COLO668 (cell line): ENCODE data around the gene PCDH12.
A peak's percentile ranks its signal among the peaks of the same experiment; 100 is the strongest.
"Not testable (repeated sequence)": the region's sequence is repeated elsewhere in the genome, so short reads cannot be mapped to it uniquely, and the experiment has no call there.

Source experiments
- DNase-seq: peaks from one replicate; lab custom pipeline; 2025; ENCODE audit not compliant: unreplicated experiment; lab: John Stamatoyannopoulos, UW

Gene PCDH12

DNA sequence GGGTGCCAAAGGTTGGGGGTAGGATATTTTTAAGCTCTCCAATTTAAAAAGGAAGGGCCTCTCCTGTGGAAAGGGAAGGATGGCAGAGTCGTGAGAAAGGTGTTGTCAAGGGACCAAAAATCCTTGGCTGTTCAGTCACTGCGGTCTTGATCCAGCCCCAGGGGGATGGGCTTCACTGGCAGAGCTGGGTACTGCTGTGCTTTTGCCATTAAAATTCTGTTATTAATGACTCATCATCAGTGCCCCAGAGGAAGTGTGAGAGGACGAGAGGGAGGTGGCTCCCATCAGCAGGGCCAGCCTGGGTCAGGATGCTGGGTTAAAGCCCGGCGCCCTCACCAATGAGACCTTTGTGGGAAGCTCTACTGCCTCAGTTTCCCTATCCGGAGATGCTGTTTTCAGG, 16.7 kb downstream of the PCDH12 start:
- DNase-seq, result no peak

DNA sequence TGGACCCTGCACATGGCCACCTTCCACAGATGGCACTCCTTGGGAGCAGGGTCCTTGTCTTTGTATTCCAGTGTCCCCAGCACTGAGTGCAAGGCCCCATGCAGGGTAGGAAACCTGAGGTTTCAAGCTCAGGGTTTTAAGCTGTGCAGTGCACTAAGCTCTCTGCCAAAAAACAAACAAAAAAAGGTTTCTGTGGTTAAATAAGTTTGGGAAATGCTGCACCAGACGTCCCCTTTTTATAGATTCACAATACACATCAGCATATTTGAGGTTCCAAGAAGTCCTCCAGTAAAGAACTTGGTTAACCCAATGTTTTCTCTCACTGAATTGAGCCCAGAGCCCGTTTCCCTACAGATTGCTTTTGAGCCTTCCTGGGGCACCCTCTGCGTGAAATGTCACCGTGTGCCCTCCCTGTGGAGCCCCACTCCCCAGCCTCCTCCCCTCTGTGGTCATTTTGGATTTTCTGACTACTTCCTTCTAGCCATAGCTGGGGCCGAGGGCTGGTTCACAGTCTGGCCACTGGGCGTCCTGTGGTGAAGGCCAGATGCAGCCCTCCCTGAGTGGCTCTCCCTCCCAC, 17.2 kb downstream of the PCDH12 start:
- DNase-seq, result no peak

DNA sequence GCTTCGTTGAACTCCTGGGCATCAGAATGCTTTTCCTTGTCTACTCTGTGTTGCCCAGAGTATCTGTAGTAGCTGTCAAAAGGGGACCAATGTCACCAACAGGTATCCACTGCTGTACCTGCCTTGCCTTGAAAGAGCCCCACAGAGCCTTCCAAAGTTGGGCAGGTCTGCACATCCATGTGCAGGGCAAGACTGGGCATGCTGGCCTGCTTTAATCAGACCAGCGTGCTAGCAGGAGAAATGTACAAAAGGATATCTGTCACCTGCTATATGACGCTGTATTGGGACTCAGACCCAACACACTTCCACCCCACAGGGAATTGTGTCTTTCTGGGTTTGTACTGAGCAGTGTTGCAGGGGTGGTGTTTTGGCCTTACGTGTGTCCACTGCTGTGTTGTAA, 22.5 kb downstream of the PCDH12 start:
- DNase-seq, result peak; percentile 1

DNA sequence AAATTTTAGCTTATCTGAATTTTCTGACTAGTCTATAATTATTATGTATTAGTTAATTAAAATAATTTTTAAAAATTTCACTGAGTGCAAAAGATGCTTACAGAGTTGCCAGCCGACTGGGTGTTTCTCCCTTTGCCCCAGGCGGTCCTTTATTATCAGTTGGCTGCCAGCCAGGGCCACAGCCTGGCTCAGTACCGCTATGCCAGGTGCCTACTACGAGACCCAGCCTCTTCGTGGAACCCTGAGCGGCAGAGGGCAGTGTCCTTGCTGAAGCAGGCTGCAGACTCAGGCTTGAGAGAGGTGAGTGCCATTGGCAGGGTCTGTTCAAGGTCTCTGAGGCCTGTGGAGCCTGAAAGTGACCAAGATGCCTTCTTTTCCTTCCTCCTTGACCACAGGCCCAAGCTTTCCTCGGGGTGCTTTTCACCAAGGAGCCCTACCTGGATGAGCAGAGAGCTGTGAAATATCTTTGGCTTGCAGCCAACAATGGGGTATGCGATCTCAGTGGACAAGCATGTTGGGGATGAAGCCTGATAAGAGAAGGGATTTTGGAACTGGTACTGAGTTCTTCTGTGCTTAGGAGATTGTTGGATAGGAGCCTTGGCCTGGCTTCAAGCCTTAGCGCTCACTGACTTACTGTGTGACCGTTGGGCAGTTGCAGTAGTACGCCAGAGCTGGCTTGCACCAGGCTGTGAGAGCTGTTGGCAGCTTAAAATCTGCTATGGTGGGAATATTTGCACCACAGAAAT, 23.7 kb downstream of the PCDH12 start:
- DNase-seq, result peak; percentile 85

DNA sequence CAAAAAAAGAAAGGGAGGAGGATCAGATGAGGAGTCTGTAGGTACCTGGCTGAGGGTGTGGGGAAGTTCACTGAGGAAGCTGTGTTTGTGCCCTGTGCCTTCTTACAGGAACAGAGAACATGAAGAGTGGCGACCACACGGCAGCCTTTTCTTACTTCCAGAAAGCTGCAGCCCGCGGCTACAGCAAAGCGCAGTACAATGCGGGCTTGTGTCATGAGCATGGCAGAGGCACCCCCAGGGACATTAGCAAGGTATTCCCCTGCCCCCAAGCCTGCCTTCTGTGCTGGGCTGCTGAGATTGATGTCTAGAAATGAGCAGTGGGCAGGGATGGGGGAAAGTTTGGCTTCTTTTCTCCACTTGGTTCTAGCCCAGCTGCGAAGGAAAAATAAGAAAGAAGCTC, 24.9 kb downstream of the PCDH12 start:
- no peak for DNase-seq

DNA sequence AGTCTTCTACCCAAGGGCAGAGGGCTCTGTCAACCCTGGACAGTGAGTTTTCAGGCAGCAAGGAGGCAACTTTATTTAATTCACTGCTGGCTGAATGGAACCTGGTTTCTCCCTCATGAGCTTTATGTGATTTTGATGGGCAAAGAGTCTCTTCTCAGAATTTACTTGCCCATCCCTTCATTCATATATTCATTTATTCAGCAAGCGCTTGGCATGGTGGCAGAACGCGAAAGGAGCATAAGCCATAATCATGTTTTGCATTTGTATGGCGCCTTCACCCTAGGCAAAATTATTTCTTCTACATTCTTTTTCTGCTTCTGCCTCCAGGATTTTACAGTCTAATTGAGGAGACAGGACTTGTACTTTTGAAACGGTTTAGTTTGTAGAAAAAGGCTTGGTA, 26.3 kb downstream of the PCDH12 start:
- no peak for DNase-seq

DNA sequence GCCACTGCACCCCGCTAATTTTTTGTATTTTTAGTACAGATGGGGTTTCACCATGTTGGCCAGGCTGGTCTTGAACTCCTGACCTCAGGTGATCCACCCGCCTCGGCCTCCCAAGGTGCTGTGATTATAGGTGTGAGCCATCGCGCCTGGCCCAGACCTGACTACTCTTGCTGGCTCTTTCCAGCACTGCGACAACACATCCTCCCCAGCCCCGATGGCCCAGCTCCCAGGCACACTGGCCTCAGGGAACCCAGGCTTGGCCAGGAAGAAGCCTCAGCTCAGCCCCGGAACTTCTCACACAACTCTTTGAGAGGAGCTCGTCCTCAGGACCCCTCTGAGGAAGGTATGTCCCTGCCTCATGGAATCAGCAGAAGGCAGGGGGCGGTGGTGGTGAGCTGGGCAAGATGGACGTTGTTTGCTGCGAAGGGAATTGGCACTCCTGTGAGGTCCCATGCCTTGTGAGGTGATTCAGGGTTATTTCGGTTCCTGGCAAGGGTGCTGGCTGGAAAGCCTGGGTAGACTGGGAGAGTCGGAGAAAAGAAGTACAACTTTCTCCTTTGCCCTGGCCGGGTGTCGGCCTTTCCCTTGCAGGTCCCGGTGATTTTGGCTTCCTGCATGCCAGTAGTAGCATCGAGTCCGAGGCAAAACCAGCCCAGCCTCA, 28.5 kb downstream of the PCDH12 start:
- no peak for DNase-seq

DNA sequence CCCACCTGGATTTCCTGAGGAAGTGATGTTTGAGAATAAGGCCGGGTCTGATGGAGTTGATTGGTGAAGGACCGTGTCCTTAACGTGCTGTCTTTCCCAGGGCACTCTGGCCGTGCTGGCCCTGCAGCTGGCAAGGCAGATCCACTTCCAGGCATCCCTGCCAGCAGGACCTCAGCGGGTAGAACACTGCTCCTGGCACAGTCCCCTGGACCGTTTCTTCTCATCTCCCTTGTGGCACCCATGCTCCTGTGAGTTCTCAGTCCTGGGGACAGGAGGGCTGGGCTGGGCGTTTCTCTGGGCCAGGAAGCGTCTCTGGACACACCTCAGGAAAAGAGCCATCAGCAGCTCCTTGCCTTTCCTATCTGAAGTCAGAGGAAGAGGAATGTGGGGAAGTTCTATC, 30.0 kb downstream of the PCDH12 start:
- no peak for DNase-seq

DNA sequence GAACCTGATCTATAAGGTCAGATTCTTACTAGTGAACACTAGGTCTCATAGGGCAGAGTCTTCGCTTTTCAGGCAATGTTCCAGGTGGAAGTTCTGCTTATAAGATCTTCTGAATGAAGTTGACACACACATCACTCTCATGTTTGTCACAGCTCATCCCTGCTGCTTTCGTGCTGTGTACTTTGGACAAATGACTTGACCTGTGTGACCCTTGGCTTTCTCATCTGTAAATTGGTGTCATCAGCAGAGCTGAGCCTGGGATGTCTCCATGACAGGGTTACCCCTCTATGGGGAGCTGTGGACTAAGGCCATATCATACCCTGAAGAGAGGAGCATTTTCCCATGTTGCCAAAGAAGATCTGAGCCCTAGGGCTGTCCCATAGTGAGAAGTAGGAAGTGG, 31.6 kb downstream of the PCDH12 start:
- no peak for DNase-seq

DNA sequence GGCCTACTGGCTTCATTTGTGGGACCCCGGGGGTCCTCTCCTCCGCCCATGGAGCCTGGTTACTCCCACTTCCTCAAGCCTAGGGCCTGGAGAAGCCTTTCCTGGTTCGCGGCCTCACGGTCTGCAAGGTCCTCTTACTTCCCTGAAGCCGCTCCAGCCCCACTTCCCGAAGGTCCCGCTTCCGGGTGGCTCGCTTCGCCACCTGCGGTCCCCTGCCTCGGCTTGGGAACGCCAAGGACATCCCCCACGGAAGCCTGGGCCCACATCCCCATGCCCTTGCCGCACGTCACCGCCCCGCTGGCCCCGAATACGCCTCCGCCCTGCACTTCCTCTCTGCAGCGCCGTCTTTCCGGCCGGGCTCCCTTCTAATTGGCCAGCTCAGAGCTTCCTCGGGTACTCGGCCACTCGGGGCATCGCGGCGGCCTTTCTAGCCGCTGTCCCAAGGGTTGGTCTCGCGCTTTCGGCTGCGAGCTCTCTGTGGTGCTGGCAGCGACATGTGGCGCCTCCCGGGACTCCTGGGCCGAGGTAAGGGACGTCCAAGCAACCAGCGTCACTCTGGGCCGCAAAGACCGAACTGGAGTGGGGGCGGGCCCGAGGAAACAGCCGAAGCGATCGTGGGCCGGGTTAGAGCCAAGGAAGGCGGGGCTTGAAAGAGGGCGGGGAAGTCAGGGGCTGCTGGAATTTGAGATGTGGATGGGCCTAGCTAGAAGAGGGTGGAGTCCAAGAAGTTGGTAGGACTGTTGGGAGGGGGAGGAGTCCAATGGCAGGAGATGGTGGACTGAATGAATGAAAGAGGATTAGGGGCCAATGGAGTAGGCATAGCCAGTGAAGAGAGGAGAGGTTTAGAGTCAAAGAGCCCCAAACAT, 34.3 kb downstream of the PCDH12 start, which contains the start of gene DELE1:
Gene DELE1 (plus strand): TSS at position 424 of the 866 bp plus-strand sequence. CDS start 71 bp downstream, at position 495.
- DNase-seq, result peak; percentile 90

DNA sequence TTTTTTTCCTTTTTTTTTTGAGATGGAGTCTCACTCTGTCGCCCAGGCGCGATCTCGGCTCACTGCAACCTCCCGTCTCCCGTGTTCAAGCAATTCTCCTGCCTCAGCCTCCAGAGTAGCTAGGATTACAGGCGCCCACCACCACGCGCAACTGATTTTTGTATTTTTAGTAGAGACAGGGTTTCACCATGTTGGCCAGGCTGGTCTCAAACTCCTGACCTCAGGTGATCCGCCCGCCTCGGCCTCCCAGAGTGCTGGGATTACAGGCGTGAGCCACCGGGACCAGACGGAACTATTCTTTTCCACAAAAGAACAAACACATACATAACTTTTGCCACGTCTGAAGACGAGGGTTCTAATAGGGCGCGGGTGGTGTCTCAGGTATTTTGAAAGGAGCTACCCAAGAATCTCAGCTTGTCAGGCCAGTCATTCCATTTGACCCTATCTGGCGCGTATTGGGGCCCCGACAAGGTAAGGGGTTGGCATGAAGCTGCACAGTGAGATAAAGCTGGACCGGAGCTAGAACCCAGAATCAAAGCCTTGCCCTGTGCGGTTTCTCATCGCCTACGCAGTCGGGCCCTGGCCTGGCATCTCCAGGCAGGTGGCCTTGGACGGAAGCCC, 35.1 kb downstream of the PCDH12 start:
- not testable (repeated sequence) for DNase-seq

DNA sequence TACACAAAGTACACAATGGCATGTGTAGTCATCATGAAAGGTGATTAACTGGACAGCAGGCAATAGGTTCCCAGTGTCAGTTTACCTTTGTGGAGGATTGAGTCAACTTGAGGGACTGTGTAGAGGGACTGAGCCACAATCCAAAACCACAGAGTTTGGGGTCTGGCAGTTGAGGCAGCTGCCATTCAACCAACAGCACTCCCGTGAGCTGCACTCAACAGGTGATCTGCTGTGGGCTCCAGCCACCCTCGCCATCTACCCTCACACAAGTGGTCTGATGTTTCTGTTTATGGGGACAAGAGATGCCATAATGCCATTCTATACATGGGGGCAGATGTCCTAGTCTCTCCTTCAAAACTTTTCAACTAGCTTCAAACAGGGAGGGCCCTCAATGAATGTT, 37.2 kb downstream of the PCDH12 start:
- DNase-seq, result no peak

DNA sequence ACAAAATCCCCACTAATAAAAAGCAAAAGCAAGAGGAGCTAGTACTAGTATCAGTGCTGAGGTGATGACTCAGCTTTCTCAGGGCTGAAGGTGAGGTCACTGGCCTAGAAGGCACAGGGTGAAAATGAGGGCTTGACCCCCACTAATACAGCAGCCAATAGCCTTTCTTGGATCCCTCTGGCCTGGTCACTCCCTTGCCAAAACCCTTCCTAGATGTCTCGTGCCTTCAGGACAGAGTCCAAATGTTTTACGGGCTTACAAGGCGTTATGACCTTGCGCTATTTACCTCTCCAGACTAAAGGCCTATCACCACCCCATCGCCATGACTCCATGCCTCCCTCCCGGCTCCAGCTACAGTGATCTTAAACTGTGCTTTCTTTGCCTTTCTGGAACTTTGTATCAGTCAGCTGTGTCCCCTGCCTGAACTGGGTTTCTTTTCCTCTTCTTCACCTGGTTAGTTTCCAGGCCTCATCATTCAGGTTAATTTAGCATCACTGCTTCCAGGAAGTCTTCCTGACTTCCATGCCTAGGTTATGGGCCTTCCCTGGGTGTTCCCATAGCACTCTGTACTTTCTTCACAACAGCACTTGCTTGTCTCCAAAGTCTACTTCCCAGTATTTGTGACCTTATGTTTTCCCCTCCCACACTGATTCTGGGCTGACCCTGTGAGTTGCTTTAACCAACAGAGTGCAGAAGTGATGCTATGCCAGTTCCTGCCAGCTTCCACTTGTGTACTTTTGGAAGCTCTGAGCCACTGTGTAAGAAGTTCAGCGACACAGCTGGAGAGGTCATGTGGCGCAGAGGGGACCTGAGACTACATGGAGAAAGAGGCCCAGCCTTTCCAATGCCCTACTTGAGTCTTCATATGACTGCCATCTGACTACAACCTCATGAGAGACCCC, 38.5 kb downstream of the PCDH12 start:
- no peak for DNase-seq

DNA sequence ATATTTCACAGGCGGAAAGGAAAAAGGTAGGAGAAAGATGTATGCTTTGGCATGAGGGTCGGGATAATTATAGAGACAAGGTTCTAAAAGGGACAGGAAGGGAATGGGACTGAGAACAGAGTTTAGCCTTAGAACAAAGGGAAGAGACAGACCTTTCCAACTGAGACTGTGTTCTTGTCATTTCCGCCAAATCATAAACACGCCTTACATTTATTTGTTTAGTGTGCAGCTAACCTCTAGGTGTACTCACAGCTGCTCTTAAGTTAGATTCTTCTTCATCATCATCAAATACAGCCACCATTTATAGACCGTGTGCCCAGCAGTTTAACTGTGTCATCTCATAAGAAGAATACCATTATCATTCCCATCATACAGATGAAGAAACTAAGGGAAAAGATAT, 40.2 kb downstream of the PCDH12 start:
- no peak for DNase-seq

DNA sequence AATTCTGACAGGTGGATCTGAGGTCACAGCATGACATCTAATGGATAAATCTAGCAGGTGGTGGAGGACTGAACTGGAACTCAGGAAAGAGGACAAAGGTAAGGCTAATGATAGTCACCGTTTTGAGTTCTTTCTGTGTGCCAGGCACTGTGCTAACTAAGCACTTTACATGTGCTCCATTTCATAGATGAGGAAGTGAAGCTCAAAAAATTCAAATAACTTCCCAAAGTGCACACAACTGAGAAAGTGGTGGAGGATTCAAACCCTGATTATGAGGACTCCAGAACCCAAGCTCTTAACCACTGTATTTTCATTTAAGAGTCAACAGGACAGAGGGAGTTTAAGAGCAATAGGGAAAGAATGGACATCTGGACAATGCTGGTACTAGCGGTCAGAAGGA, 41.5 kb downstream of the PCDH12 start:
- no peak for DNase-seq

DNA sequence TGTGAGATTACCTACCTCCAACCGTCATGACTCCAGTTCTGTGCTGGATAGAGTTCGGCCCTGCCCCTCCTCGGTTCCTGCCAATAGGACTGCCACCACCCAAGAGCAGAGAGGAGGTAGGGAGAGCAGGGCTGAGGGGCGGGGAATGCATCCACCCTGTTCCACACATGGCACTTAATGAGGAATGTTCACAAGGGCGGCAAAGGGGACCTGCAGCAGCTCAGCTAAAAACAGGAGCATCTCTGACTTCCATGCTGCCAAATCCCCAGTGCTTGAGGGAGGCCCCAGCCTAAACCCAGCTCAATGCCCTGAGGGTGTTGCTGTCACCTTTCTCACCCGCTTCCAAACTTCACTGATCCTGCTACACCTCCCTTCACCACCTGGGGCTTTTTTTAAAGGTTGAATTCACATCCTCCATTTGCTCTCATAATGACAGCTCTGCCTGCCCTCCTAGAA, 42.1 kb downstream of the PCDH12 start:
- DNase-seq, result no peak

DNA sequence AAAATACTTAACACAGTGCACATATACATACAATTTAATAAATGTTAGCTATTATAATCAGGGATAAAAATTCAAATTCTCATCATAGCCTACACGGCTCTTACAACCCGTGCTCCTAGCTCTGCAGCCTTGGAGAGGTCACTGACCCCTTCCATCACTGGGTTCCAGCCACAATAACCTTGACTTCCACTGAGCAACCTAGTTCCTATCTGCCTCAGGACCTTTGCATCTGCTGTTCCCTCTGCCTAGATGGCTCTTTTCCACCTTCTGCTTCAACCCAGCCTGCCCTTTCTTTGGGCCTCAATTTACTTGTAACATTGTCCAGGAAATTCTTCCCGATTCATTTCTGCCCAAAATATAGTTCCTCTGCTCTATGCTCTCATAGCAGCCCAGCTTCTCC, 43.2 kb downstream of the PCDH12 start:
- DNase-seq, result no peak

DNA sequence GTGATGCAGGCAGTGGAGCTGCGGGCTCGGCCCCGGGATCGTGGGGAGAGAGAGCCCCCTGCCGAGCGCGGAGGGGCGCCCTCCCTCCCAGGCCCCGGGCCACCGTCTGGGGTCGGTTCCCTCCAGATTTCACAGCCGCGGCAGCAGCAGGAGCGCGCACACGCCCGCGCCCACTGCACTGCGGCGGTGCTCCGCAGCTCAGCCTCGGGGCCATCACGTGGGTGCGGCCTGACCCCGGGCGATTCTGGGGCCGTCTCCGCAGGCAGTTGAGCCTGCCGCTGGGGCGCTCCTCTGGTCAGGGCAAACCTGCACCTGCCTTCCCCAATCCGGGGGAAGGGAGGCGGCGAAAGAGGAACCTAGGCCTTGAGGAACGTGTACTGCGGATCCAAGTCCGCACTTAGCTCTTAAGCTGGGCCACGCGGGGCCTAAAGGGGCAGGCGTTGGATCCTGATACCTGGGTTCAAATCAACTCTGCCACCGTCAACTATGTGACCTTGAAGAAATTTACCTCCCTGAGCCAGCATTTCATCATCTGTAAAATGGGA, 43.7 kb downstream of the PCDH12 start:
- peak; percentile 40 for DNase-seq

DNA sequence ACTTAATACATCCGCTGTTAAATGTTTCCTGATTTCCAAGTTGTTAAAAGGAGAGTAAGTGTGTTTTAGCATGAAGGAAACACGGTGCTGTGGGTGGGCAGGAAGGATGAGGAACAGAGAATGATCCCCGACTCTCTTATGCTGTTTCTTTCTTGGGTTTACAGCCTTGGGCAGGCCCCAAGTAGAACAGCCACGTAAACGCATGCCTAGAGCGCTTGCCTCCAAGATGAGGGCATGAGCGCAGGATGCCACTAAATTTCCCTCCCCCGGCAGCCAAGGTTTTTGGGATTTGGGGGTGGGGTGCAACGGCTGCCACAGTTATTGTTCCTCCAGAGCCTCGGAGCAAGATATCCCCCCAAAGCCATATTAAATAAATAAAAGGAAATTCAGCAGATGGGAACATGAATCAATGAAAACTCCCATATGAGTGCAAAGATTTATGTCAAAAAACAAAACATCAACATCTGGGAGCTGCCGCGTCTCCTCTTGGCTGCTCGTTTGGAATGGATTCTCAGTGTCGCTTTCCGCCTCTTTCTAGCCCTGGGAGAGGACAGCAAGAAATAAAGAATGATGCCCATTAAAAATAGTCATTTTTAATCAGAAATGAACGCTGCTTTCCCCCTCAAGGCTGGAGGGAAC, 44.3 kb downstream of the PCDH12 start:
- no peak for DNase-seq
